OCI-M1 (cell line): ENCODE data around the gene PCDHA1.

Experiments
- DNase-seq: peaks from one replicate; lab custom pipeline; 2025; lab: John Stamatoyannopoulos, UW

The PCDHA1 gene

GRCh38 chr5:141042555-141042954, 256.6 kb downstream of the PCDHA1 start:
- DNase-seq = no peak

GRCh38 chr5:141050622-141051520, 264.9 kb downstream of the PCDHA1 start, which contains the start of gene PCDHB1:
Gene PCDHB1 (plus strand): TSS chr5:141051374. CDS start chr5:141051471, 97 bp downstream.
- DNase-seq = no peak

- no peak for DNase-seq
Observed at GRCh38 chr5:141051521-141051866, 265.6 kb downstream of the PCDHA1 start.
